Keratinocyte (primary cell): ENCODE results near the gene CREG1. TPM values are rescaled to one million over a fixed set of nuclear protein-coding genes. Genes with fewer than 3 reads are reported as not detected.

Experiments
- DNase-seq: peaks from one replicate; pipeline ENCODE4 v3.0.0-alpha.2; 2011; ENCODE audit warnings: low read depth, missing footprints, low spot score
- FAIRE-seq: peaks from 2 replicates; lab custom pipeline; 2011; peaks lifted over from hg19 to GRCh38; lab: Jason Lieb, UNC
- H2AFZ ChIP-seq: 2 replicates; pipeline ENCODE4 v1.6.0; 2012; ENCODE audit warnings: low read length, control low read depth, inconsistent platforms; ENCODE audit not compliant: control insufficient read depth
- H3K27ac ChIP-seq: 2 replicates; pipeline ENCODE4 v1.5.1; 2011; ENCODE audit warnings: low read length; ENCODE audit not compliant: control insufficient read depth, insufficient read depth
- H3K27me3 ChIP-seq: 3 replicates; pipeline ENCODE4 v1.6.0; 2011; ENCODE audit warnings: low read length; ENCODE audit not compliant: control insufficient read depth, insufficient read depth; ENCODE audit errors: extremely low read depth
- H3K36me3 ChIP-seq, 2 experiments: 2 replicates in 1 of 2; 3 replicates in 1 of 2; pipeline ENCODE4 v1.5.1; 2011; ENCODE audit warnings: low read length in 2 of 2, mild to moderate bottlenecking in 1 of 2; ENCODE audit not compliant: control insufficient read depth in 2 of 2, insufficient read depth in 2 of 2; ENCODE audit errors: extremely low read depth in 1 of 2
- H3K4me1 ChIP-seq: 3 replicates; pipeline ENCODE4 v1.5.1; 2011; ENCODE audit warnings: low read length; ENCODE audit not compliant: control insufficient read depth, insufficient read depth; ENCODE audit errors: extremely low read depth
- H3K4me2 ChIP-seq: 3 replicates; pipeline ENCODE4 v1.6.0; 2011; ENCODE audit warnings: low read depth, low read length; ENCODE audit not compliant: control insufficient read depth, insufficient read depth; ENCODE audit errors: extremely low read depth
- H3K4me3 ChIP-seq, 3 experiments: fragments of 200-600 bp in 1 of 3; sonication (generic) in 1 of 3; 2 replicates in 2 of 3; 3 replicates in 1 of 3; pipeline ENCODE4 v1.5.1; 2011 to 2016; ENCODE audit warnings: low read length in 3 of 3, mild to moderate bottlenecking in 3 of 3, control low read depth in 2 of 3, inconsistent platforms in 1 of 3, low read depth in 1 of 3, mixed read lengths in 1 of 3, mixed run types in 1 of 3, moderate library complexity in 1 of 3; ENCODE audit not compliant: control insufficient read depth in 2 of 3, insufficient read depth in 2 of 3; ENCODE audit errors: extremely low read depth in 1 of 3
- H3K79me2 ChIP-seq: 2 replicates; pipeline ENCODE4 v1.6.0; 2012; ENCODE audit warnings: low read length; ENCODE audit not compliant: control insufficient read depth, insufficient read depth
- H3K9ac ChIP-seq: 3 replicates; pipeline ENCODE4 v1.6.0; 2011; ENCODE audit warnings: low read length; ENCODE audit not compliant: control insufficient read depth, insufficient read depth; ENCODE audit errors: extremely low read depth
- H3K9me1 ChIP-seq: 3 replicates; pipeline ENCODE4 v1.6.0; 2011; ENCODE audit warnings: low read length; ENCODE audit not compliant: control insufficient read depth, insufficient read depth; ENCODE audit errors: extremely low read depth
- H3K9me3 ChIP-seq: 2 replicates; pipeline ENCODE4 v1.5.1; 2012; ENCODE audit warnings: low read depth, low read length; ENCODE audit not compliant: control insufficient read depth
- H4K20me1 ChIP-seq: 3 replicates; pipeline ENCODE4 v1.6.0; 2011; ENCODE audit warnings: low read length; ENCODE audit not compliant: control insufficient read depth, insufficient read depth; ENCODE audit errors: extremely low read depth
- EZH2 ChIP-seq: IDR thresholded peaks from one replicate; pipeline ENCODE4 v1.6.1; 2012; ENCODE audit warnings: inconsistent platforms, mild to moderate bottlenecking, low read length, moderate library complexity
- dilution Hi-C: fragments of 300-500 bp; cut with MboI; formaldehyde crosslinking; loops from one replicate; pipeline ENCODE4 v1.7.0; 2020; ENCODE audit warnings: low sequenced_read_pairs; ENCODE audit not compliant: extremely low pct_ligation_motif_present
- polyA plus RNA-seq, 5 experiments: library from polyadenylated mRNA; depleted of rRNA in 3 of 5; stranded (reverse) in 3 of 5; stranded (forward) in 1 of 5; unstranded in 1 of 5; fragments of >200 nt; gene quantifications; 1 replicate in 1 of 5; 2 replicates in 3 of 5; 3 replicates in 1 of 5; pipeline versions ENCODE4 v1.2.1 to v1.2.3, GENCODE V29; 2011 to 2012; ENCODE audit warnings: missing spikeins in 2 of 5, low read depth in 1 of 5, low replicate concordance in 1 of 5
- TF ChIP-seq, protein P1 (sequence below), 3 experiments: IDR thresholded peaks in 1 of 3; conservative IDR thresholded peaks in 1 of 3; optimal IDR thresholded peaks in 1 of 3; 2 replicates in 2 of 3; 3 replicates in 1 of 3; pipeline versions ENCODE3 to v1.5.1; 2011; ENCODE audit warnings: low read length in 3 of 3, mild to moderate bottlenecking in 3 of 3, moderate library complexity in 2 of 3, control low read depth in 1 of 3, inconsistent platforms in 1 of 3; ENCODE audit not compliant: insufficient read depth in 2 of 3; ENCODE audit errors: extremely low read depth in 1 of 3

Gene CREG1
- polyA plus RNA-seq, 1 donor (not counting 4 experiments of a cell fraction or from before 2014, with no cell fraction given), result 68.8 TPM

DNA sequence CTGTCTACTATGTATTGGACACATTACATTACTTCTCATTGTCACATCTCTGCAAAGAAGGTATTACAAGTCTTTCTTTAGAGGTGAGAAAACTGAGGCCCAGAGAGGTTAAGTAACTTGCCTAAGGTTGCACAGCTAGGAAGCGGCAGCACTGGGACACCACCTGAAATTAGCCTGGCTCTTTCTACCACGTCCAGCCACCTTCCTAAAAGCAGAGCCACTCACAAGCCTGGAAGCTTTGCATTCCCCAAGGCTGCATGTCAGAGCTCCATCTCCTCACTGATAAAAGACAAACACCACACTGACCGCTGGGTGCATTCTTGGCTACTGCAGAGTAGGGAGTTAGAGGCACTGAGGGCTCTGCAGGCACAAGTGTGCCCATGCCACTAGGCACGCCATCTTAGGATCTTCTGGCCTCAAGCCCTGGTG is 37.7 kb downstream of the CREG1 start:
- Histone ChIP-seq H2AFZ (no peak overlapping the region), H3K4me2 (no peak overlapping the region), H3K27ac (no peak overlapping the region), H3K9ac (no peak overlapping the region), H3K4me3 (no peak overlapping the region), H3K36me3 (no peaks in the 10 kb centered on the region), H3K27me3 (peaks cover 7% of the 10 kb centered on the region), H3K4me1 (no peaks in the 10 kb centered on the region), H3K9me1 (no peaks in the 10 kb centered on the region), H3K79me2 (no peaks in the 10 kb centered on the region), H4K20me1 (no peaks in the 10 kb centered on the region), H3K9me3 (no peaks in the 10 kb centered on the region)
- FAIRE-seq (no peak), DNase-seq (no peak)
- dilution Hi-C loops, result loop anchor here (25.0 kb wide), 1 partner anchor 454 kb away; no protein-coding TSS in a partner anchor
- TF ChIP-seq EZH2, result no peak
- TF ChIP-seq, protein P1, sequence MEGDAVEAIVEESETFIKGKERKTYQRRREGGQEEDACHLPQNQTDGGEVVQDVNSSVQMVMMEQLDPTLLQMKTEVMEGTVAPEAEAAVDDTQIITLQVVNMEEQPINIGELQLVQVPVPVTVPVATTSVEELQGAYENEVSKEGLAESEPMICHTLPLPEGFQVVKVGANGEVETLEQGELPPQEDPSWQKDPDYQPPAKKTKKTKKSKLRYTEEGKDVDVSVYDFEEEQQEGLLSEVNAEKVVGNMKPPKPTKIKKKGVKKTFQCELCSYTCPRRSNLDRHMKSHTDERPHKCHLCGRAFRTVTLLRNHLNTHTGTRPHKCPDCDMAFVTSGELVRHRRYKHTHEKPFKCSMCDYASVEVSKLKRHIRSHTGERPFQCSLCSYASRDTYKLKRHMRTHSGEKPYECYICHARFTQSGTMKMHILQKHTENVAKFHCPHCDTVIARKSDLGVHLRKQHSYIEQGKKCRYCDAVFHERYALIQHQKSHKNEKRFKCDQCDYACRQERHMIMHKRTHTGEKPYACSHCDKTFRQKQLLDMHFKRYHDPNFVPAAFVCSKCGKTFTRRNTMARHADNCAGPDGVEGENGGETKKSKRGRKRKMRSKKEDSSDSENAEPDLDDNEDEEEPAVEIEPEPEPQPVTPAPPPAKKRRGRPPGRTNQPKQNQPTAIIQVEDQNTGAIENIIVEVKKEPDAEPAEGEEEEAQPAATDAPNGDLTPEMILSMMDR (optimal IDR thresholded peaks at IDR 0.05 in 1 of 3, IDR thresholded peaks at IDR 0.05 in 1 of 3, conservative IDR thresholded peaks at IDR 0.05 in 1 of 3; ENCODE audit: extremely low read depth in 1 of 3, insufficient read depth in 2 of 3, low read length in 3 of 3), result no peak

DNA sequence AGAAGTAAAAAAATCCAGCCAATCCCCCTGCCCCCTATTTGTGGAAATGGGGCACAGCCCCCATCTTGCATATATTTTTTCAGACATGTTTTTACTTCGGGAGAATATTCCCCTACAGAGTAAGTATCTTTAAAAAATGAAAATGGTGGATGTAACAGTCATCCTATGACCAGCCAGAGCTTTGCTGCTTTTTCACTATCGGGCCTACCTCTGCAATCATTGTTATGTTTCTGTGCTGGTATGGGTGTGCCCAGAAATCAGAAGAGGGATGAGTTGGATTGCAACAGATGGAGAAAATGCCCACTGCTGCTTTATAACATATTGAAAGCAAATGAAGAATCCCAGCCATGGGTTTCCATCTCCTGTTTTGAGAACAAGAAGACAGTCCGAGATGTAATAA is 38.1 kb downstream of the CREG1 start:
- no peak overlapping the region for H2AFZ ChIP-seq
- no peak overlapping the region for H3K9ac ChIP-seq
- no peaks in the 10 kb centered on the region for H3K9me1 ChIP-seq
- no peak overlapping the region for H3K27ac ChIP-seq
- no peak for DNase-seq
- FAIRE-seq, result no peak
- H3K36me3 ChIP-seq, result no peaks in the 10 kb centered on the region
- no peak overlapping the region for H3K4me2 ChIP-seq
- no peaks in the 10 kb centered on the region for H4K20me1 ChIP-seq
- H3K4me3 ChIP-seq, result no peak overlapping the region
- no peaks in the 10 kb centered on the region for H3K9me3 ChIP-seq
- dilution Hi-C loops, result loop anchor here (25.0 kb wide), 1 partner anchor 453 kb away; no protein-coding TSS in a partner anchor
- H3K4me1 ChIP-seq, result no peaks in the 10 kb centered on the region
- peaks cover 7% of the 10 kb centered on the region for H3K27me3 ChIP-seq
- no peaks in the 10 kb centered on the region for H3K79me2 ChIP-seq
- TF ChIP-seq, protein P1 (optimal IDR thresholded peaks at IDR 0.05 in 1 of 3, IDR thresholded peaks at IDR 0.05 in 1 of 3, conservative IDR thresholded peaks at IDR 0.05 in 1 of 3; ENCODE audit: extremely low read depth in 1 of 3, insufficient read depth in 2 of 3, low read length in 3 of 3), result no peak
- TF ChIP-seq EZH2, result no peak
